Type B pancreatic cell (in vitro differentiated cells): ENCODE measurements around the gene MFAP5. TPM values are rescaled to one million over a fixed set of nuclear protein-coding genes. Genes with fewer than 3 reads are reported as not detected.

Experiments
- DNase-seq: peaks from one replicate; pipeline ENCODE4 v3.0.0; 2021; ENCODE audit warnings: mixed read lengths; ENCODE audit not compliant: unreplicated experiment; ENCODE audit errors: extremely low spot score
- H3K27ac Mint-ChIP-seq: 2 replicates; pipeline ENCODE4 v1.8.0; 2021; ENCODE audit warnings: mild to moderate bottlenecking, mixed read lengths
- H3K27me3 Mint-ChIP-seq: 2 replicates; pipeline ENCODE4 v1.8.0; 2021; ENCODE audit warnings: mixed read lengths
- H3K36me3 Mint-ChIP-seq: 2 replicates; pipeline ENCODE4 v1.8.0; 2021; ENCODE audit warnings: mixed read lengths
- H3K4me1 Mint-ChIP-seq: one replicate; pipeline ENCODE4 v1.8.0; 2021; ENCODE audit warnings: mixed read lengths; ENCODE audit not compliant: unreplicated experiment
- H3K4me3 Mint-ChIP-seq: 2 replicates; pipeline ENCODE4 v1.8.0; 2021; ENCODE audit warnings: mild to moderate bottlenecking, mixed read lengths
- H3K9me3 Mint-ChIP-seq: 2 replicates; pipeline ENCODE4 v1.8.0; 2021; ENCODE audit warnings: mixed read lengths
- CTCF ChIP-seq: fragments of 200-600 bp; sonication (generic); conservative IDR thresholded peaks from 2 replicates; pipeline ENCODE4 v1.5.0; 2021; ENCODE audit warnings: antibody characterized with exemption, mild to moderate bottlenecking
- total RNA-seq: library from RNA; stranded (reverse); gene quantifications from 2 replicates; pipeline ENCODE4 v1.2.1, GENCODE V29; 2021; ENCODE audit warnings: low replicate concordance

MFAP5 gene
- total RNA-seq, 1 donor from 2014 or later = 1.4 TPM

- Mint-ChIP-seq H3K36me3 (peaks cover 4% of the 10 kb centered on the region), H3K27ac (no peak overlapping the region), H3K4me3 (no peak overlapping the region), H3K4me1 (peaks cover 18% of the 10 kb centered on the region), H3K9me3 (no peaks in the 10 kb centered on the region), H3K27me3 (peaks cover 3% of the 10 kb centered on the region)
- no peak for TF ChIP-seq CTCF
- DNase-seq = no peak
Measured at GRCh38 chr12:8695116-8695515, 32.5 kb upstream of the MFAP5 start.

GRCh38 chr12:8692573-8692972 is 29.9 kb upstream of the MFAP5 start:
- no peak for DNase-seq
- TF ChIP-seq CTCF = no peak
- Mint-ChIP-seq H3K4me1 (peaks cover 23% of the 10 kb centered on the region), H3K27ac (peak overlapping the region; percentile 87), H3K4me3 (peak overlapping the region; percentile 67), H3K36me3 (no peaks in the 10 kb centered on the region), H3K9me3 (no peaks in the 10 kb centered on the region), H3K27me3 (no peaks in the 10 kb centered on the region)

GRCh38 chr12:8689681-8690080 is 27.1 kb upstream of the MFAP5 start:
- H3K4me3 Mint-ChIP-seq = no peak overlapping the region
- H3K36me3 Mint-ChIP-seq = peaks cover 4% of the 10 kb centered on the region
- peaks cover 23% of the 10 kb centered on the region for H3K4me1 Mint-ChIP-seq
- no peak for DNase-seq
- no peak for TF ChIP-seq CTCF
- peaks cover 4% of the 10 kb centered on the region for H3K9me3 Mint-ChIP-seq
- peak overlapping the region; percentile 14 for H3K27ac Mint-ChIP-seq
- H3K27me3 Mint-ChIP-seq = no peaks in the 10 kb centered on the region

GRCh38 chr12:8687846-8688601 is 25.4 kb upstream of the MFAP5 start:
- Mint-ChIP-seq H3K4me1 (peaks cover 20% of the 10 kb centered on the region), H3K27me3 (no peaks in the 10 kb centered on the region), H3K4me3 (no peak overlapping the region), H3K9me3 (peaks cover 4% of the 10 kb centered on the region), H3K27ac (no peak overlapping the region), H3K36me3 (peaks cover 4% of the 10 kb centered on the region)
- DNase-seq = no peak
- no peak for TF ChIP-seq CTCF

GRCh38 chr12:8685051-8685450 is 22.4 kb upstream of the MFAP5 start:
- peaks cover 4% of the 10 kb centered on the region for H3K36me3 Mint-ChIP-seq
- peaks cover 4% of the 10 kb centered on the region for H3K9me3 Mint-ChIP-seq
- H3K4me1 Mint-ChIP-seq = peaks cover 16% of the 10 kb centered on the region
- TF ChIP-seq CTCF = no peak
- H3K27ac Mint-ChIP-seq = no peak overlapping the region
- no peak overlapping the region for H3K4me3 Mint-ChIP-seq
- no peak for DNase-seq
- H3K27me3 Mint-ChIP-seq = no peaks in the 10 kb centered on the region
